Right kidney (tissue), 1 donor: Measurements from ENCODE around the gene CCDC178.
A peak's percentile ranks its signal among the peaks of the same experiment; 100 is the strongest.

ENCODE experiments used
- DNase-seq: peaks from one replicate; pipeline ENCODE4 v3.0.0-alpha.2; 2016

The CCDC178 gene

DNA sequence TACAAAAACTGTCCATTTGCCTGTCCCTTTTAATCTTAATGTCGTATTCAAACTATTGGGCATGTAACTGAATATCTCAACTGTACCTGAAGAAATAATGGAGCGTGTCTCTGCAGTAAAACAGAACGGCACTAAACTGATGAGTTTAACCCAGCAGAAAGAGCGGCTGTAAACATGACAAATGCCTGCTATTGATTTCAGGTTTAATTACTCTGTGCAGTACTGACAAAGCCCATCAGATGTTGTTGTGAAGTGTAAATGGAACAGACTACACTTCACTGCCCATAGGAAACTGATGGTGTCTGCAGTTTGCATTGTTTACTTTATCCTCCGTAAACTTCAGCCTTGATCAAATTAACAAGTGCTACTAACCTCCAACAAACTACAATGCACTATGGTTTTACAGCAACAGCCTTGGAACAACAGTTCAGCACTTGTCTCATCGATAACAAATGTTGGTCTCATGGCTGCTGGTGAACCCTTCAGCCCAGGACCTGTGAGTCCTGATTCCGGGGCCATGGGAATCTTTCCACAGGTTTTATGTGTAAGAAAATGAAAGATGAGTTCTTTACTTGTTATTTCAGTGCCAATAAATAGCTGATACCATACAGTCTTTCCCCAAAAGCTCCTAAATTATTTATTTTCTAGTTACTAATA, 316.5 kb downstream of the CCDC178 start:
- DNase-seq = peak; percentile 28

DNA sequence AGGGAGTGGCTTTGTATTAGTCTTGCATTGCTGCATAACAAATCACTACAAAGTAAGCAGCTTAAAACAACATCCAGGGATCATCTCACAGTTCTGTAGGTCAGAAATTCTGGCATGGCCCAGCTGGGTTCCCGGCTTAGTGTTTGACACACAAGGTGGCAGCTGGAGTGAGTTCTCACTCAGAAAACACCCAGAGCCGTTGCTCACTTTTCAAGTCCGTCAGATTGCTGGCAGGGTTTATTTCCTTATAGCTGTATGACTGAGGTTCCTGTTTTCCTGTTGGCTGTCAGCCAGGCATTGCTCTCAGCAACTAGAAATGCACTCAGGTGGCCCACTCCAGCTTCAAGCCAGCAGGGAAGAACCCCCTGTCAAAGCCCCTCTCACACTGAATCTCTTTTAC, 324.1 kb downstream of the CCDC178 start:
- DNase-seq = no peak

DNA sequence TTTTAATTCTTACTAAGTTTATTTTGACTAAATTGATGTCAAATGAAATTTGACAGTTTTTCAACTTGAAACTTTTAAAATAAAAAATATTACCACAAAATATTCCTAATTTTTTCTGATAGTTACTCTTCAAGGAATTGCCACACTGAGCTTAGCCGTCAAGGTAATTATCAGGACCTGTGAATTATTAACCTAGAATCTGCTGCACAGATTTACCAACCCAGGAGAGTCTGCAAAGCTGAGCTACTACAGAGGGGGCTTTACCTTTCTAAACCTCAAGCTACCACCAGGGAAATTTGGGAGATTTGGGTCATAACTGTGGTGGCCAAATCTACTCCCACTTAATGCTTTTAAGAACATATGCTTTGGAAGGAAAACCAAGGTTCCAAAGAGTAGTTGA, 324.6 kb downstream of the CCDC178 start:
- no peak for DNase-seq

DNA sequence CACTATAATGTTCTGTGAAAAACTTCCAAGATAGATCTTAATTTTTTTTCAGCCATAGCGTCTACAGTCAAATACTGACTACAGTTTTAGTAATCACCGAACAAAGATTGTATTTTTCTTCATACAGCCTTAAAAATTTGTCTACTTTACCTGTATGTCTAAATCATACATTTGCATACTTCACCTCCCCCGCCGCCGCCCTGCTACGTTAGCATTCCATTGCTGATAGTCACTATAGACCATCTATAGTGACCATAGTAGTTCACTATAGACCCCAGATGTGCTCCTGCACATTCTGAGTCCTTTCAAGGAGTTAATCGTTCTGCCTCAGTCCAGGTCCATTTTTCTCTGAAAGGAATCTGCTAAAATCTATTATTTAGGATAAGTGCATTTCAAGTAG, 325.0 kb downstream of the CCDC178 start:
- no peak for DNase-seq

DNA sequence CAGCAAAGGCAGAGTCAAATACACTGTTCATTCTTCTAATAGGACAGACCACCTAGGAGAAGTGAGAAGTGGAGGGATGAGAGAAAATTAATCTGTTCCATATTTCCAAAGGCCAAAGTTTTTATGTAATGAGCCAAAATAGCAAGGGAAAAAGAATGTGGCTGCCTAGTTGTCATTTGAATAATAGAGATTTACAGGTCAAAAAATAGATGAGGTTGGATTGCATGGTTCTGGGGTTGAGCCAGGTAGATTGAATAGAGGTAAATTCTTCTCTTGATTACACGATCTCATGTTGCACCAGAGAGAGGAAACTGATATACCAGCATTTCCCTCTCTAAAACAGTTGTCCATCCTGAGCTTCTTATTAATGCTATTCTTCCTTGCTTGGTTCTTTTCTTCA, 325.8 kb downstream of the CCDC178 start:
- no peak for DNase-seq

DNA sequence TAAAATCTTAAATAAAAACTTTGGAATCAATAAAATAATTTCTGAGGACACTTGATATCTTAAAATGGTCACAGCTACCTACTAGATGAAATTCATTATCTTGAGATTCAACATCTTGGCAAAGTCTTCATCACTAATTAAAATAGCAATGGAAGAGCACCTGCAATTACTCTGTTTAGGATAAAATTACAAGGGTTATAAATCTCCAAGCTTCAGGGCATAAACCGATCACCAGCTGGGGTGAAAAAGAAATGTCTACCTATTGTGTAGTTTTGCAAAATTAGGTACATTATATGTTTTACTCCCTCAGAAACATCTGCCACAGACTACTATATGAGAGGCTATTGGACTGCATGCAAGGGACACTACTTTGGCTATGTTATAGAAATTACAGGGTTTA, 327.1 kb downstream of the CCDC178 start:
- DNase-seq = no peak

DNA sequence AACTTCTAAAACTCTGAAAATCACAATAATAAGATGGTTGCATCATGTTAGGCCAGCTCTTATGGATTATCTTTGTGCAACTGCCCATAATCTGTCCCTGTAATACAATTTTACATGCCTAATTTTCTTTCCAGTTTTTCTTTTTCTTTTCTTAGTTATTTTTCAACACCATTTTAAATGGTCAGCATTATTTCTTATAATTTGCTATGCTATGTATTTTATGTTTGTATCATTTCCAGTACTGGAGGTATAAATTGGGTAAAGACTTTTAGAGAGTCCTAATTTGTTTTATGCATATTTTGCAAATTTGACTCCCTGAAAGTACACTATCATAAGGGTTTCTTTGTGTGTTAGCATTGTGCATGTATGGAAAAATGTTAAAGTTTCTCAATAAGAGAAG, 333.0 kb downstream of the CCDC178 start:
- DNase-seq = no peak

DNA sequence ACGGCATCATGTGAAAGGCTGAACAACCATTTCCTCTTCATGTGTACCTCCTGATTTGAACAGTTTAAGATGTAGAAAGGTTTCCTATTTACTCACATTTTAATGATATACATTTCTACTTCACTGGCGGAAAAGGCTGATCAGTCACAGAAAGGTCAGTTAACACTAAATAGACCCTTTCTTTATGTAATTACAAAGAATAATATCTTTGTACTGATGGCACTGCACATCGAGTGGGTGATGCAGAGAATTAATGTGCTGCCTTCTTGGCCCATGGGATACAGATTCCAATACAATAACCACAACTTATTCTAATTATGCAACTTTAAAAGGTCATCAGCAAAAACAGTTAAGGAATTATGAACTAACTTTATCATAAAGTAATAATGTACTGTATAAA, 339.2 kb downstream of the CCDC178 start:
- DNase-seq = no peak

DNA sequence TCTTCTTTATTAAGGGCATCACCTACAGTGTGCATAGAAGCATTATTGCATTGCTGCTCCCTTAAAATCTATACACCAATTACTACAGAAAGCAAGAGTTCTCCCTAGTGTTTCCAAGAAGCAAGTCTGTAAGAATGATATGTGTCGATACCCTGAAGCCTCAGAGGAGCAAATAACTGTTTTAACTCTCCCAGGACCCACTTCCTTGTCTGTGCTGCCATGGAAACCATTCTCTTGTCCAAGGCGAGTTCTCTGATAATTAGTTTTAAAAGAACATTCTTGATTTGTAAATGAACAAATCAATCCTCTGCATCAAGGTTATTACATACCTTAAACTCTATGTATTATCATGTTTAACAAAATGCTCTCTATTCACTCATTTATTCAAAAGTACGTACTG, 340.9 kb downstream of the CCDC178 start:
- DNase-seq = no peak

DNA sequence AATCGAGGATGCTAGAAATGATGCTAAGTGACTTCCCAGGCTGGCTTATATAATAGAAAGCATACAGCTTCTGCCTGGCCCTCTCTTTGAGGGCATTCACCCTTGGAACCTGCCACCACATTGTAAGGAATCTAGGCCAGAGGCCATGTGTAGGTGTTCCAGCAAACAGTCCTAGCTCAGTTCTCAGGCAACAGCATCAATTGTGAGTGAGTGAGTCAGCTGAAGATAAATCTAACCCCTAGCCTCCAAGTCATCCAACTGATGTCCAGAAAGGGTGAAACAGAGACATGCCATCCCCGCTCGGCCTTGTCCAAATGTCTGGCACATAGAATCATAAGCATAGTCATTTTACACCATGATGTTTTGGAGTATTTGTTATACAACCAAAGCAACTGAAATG, 343.4 kb downstream of the CCDC178 start:
- DNase-seq = no peak

DNA sequence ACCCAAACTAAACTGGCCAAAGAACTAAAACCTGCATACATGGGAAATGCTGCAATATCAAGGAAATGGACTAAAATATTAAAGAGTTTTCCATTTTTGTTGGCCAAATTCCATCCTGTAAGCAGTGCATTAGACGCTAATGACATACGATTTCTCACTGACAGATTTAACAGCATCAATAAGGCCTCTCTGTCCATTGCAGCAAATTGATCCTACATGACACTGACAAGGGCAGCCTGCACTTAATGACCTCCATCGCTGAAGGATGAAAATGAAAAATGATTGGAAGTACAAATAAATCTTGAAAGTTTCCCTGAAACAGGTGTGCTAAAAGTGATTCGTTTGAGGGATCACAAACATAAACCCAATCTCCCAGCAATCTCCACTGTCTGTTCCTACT, 350.1 kb downstream of the CCDC178 start:
- no peak for DNase-seq

DNA sequence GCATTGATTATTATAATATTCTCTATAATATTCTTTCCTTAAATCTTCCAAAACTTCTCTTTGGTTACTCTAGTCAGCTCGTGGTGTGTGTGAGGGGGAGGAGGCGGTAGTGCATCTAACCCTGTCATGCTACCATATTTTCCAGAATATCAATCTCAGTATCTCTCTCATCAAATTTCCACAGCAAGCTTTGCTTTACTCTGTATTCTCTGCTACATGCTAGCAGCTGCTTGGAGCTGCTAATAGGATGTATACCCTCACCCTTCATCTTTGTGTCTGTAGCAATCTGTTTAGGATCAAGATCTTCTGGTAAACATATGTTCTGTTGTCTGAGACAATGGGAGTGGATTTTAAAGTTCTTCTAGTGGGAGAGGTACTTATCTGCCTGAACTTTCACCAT, 363.9 kb downstream of the CCDC178 start:
- no peak for DNase-seq

DNA sequence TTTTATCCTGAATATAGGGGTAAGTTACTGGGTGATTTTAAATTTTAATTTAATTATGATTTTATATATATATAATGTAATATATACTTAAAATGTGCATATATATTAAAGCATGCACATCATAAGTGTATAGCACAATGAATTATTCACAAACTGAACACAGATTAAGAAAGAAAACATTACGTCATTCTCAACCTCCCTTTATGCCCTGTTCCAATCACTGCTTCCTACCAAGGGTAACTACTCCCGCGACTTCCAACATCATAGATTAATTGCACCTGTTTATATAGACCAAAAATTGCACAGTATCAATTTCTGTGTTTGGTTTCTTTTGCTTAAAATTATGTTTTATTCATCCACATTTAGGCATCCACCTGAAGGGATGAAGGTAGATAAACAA, 366.4 kb downstream of the CCDC178 start:
- no peak for DNase-seq

DNA sequence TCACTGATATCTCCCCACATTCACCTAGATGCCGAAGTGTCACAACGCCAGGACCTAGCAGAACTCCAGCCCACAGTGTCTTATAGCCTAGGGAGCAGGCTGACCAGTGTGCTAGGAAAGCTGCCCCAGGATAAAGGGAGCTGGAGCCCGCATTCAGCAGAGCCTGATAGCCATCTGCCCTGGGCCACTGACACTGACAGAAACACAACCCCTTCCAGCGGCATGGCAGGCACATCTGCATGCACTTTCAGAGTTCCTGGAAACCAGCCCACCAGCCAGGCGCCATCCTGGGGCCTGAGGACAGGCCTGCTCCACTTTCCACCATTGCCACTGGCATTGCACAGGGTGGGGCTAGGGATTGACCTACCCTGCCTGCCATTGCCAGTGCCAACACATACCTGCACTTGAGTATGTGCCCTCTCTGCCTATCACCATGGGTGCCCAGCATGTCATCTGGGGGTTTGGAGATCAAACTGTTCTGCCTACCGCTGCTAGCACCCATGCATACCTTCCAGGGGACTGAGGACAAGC, 377.6 kb downstream of the CCDC178 start:
- no peak for DNase-seq

DNA sequence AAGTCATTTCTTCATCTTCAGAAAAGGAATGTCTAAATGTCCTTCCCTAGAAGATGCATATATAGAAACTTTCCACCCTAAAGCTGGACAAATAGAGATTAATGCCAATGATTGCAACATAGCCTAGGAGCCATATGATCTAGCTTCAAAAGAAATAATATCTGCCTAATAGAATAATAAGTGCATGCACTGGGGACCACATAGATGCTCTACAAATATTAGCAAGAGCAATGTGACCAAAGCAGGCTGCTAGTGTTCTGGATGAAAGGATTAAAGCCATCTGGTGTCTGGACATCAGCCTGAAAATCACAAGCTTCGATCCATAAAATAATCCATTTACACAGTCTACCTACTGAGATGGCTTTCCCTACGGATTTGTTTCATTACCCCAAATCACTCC, 387.6 kb downstream of the CCDC178 start:
- DNase-seq = no peak

DNA sequence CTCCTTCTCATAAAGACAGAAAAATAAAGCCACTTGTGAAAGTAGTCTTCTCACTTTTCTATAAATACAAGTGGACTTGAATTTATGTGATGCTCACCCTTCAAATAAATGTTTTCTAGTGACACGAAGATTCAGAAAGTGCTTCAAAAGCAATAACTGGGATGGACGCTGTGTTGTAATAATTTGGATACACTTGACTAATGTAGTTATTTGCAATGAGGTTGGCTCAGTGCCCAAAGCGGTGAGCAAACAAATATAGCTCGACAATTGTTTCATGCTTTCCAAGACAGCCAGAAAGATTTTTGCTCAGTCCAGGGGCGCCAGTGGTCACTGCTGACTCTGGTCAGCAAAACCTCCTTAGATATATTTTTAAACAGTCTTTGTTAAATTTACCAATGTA, 389.1 kb downstream of the CCDC178 start:
- no peak for DNase-seq

DNA sequence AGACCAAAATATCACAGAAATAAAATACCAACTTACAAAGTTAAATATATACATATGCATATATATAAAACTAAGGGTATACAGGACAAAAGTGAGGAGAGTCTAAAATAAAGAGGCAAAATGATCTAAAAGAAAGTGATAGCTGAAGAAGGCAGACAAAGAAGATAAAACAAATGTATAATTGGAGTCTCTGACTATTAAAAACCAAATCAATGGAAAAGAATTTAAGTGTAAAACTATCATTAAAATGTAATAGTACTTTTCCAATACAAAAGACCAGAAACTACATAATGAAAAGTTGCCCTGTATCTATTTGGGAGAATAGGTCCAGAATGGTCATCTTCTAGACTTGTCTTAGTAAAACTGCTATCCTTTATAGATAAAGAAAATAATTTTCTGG, 400.3 kb downstream of the CCDC178 start:
- DNase-seq = no peak

DNA sequence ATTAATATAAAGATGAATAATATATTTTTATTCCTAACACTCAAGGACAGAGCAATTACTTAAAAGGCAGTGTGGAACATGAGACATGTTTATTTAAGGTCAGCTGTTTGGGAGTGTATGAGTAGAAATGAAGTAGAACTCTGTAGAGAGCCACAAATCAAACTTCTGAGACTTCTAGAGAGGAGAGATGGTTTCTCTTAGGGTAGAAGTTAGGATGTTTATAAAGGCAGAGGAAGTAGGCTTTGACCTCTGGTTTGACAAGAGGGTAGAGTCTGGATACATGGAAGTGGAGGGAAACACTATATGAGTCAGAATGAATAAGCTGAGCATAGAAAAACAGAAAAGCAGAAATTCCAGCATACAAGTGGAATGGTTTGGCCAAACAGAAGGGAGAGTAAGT, 405.6 kb downstream of the CCDC178 start:
- DNase-seq = no peak

DNA sequence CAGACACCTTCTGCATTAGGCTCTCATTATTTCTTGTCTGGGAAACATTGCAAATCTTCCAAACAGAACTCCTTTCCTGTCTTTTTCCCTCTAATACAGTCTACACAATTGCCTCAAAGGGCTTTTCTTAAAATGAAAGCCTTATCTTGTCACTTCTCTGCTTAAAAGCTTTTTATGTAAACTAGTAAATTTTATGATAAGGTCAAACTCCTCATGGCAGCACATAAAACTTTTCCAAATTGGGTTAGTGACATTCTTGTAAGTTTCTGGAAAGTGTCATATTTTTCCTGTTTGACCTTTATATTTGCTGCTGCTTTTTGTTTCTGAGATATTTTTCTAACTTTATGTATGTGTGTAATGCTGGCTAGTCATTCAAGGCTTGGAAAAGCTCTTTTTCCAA, 406.3 kb downstream of the CCDC178 start:
- DNase-seq = no peak

DNA sequence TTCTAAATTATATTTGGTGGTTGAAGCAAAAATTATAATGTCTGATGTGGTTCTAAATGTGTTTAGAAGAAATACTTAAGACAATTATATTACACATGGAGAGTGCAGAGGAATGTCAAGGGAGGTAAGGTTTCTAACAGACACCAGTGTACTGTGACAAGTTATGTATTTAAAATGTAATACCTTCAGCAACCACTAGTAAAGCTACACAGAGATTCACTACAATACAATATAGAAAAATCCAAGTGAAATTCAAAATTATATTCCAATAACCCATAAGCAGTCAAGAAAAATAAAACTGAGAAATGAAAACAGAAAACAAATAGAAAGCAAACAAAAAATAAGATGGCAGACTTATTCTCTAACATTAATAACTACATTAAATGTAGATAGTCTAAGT, 418.2 kb downstream of the CCDC178 start:
- no peak for DNase-seq

DNA sequence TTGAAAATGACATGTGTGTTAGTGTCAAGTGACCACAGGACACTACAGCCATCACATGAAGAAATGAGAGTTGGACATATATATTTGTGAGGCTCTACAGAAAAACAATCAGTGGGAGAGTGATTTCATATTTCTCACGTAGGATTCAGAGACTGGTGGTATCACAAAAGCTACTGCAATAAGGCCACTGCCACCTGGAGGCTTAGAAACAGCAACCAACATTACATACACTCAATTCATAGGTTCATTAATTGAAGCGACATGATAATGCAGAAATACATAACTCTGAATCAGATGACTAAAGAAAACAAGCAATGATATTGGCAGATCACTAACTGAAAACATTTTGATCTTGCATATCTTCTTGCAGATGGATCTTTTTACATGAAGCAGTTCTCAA, 419.6 kb downstream of the CCDC178 start:
- DNase-seq = no peak

DNA sequence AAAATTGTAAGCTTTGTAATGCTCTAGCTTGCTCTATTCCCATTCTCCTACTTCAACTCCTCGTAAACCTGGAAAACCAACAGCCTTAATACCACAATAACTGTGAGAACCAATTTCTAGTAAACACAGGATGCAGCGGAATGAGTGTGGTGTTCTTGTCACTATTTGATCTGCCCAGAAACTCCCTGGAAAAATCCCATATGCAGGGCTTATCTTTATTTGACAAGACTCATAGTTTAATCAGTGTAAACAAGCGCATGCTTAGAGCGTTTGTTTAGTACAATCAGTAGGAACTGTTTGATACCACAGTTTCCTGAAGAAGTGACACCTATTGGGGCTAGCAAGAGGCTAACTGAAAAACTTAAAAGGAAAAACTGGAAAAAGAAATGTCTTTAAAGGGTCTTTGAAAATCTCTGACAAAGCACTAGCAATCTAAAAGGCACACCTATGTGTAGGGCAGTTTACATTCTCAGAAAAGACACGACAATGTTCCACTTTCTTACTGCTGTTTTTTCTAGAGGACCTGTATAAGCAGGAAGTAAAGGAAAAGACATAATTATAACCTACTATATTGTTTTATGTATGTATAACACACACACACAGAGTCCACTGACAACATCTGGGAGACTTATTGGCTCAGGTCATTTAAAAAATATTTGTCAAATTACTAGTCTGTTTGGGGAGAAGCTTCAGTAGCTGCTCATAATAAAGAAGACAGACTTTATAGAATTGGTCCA, 426.3 kb downstream of the CCDC178 start:
- no peak for DNase-seq

DNA sequence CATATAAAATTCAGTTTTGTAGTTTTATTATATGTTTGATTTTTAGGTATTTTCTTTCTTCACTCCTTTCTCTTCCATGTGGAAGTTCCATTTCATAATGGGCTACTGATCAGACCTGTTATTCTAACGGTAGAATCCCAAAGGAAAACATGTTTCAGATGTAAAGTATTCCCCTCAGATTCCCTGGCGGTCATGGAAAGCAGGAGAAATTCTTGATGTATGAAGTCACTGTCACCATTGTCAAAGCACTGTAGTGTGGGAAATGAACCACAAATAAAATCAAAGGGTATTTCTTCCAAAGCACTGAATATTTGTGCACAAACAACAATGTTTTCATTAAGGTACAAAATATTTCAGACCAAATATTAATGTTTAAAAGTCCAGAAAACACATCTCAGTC, 430.4 kb downstream of the CCDC178 start:
- DNase-seq = no peak

DNA sequence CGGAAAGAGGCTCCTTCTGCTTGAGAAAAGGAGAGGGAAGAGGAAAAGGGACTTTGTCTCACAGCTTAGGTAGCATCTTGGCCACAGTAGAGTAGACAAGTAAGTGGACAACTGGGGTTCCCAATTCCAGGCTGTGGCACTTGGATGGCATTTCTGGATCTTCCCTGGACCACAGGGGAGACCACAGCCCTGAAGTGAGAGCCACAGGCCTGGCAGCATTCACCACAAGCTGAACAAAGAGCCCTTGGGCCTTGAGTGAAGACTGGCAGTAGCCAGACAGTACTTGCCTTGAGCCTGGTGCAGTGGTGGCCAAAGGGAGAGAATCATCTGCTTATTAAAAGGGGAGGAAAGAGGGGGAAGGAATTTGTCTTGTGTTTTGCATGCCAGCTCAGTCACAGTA, 441.6 kb downstream of the CCDC178 start:
- no peak for DNase-seq
